ENCODE data around the gene MVK.

DNA sequence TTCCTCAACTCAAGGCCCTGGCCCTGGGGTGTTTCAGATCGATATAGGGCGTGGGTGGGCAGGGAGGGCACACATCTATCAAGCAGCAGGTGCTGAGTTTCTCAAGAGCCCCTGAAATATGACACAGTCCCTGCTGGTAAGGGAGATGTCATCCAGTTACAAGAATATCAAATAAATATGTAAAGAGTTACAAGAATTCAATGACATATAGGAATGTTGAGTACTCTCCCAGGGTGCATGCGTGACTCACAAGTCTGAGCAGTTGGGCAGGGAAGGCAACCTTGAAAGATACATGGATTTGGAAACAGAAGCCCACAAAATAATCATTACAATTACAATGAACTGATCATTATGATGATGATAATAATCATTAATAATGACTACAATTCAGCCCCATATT, 35.2 kb downstream of the MVK start:
- no peak for TF ChIP-seq POLR2AphosphoS5 (IDR thresholded peaks at IDR 0.05)
- TF ChIP-seq, protein P1, sequence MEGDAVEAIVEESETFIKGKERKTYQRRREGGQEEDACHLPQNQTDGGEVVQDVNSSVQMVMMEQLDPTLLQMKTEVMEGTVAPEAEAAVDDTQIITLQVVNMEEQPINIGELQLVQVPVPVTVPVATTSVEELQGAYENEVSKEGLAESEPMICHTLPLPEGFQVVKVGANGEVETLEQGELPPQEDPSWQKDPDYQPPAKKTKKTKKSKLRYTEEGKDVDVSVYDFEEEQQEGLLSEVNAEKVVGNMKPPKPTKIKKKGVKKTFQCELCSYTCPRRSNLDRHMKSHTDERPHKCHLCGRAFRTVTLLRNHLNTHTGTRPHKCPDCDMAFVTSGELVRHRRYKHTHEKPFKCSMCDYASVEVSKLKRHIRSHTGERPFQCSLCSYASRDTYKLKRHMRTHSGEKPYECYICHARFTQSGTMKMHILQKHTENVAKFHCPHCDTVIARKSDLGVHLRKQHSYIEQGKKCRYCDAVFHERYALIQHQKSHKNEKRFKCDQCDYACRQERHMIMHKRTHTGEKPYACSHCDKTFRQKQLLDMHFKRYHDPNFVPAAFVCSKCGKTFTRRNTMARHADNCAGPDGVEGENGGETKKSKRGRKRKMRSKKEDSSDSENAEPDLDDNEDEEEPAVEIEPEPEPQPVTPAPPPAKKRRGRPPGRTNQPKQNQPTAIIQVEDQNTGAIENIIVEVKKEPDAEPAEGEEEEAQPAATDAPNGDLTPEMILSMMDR (IDR thresholded peaks at IDR 0.05), result no peak
- TF ChIP-seq POLR2A (IDR thresholded peaks at IDR 0.05), result no peak
